Bronchial epithelial cell (primary cell): ENCODE data around the gene NCOA7. TPM values are rescaled to one million over a fixed set of nuclear protein-coding genes. Genes with fewer than 3 reads are reported as not detected.

Experiments used
- DNase-seq: peaks from one replicate; pipeline ENCODE4 v3.0.0-alpha.2; 2010; ENCODE audit warnings: low read depth
- FAIRE-seq: peaks from 2 replicates; lab custom pipeline; 2011; peaks lifted over from hg19 to GRCh38; lab: Jason Lieb, UNC
- H3K27me3 ChIP-seq: 2 replicates; pipeline ENCODE4 v1.5.1; 2011; ENCODE audit warnings: low read length; ENCODE audit not compliant: control insufficient read depth, insufficient read depth
- H3K36me3 ChIP-seq: 2 replicates; pipeline ENCODE4 v1.5.1; 2011; ENCODE audit warnings: low read length; ENCODE audit not compliant: control insufficient read depth, insufficient read depth
- H3K4me3 ChIP-seq: 2 replicates; pipeline ENCODE4 v1.5.1; 2011; ENCODE audit warnings: mild to moderate bottlenecking, low read depth, low read length, control low read depth
- CTCF ChIP-seq: IDR thresholded peaks from 2 replicates; pipeline ENCODE4 v1.5.1; 2011; ENCODE audit warnings: mild to moderate bottlenecking, moderate library complexity, low read length, control low read depth, inconsistent platforms; ENCODE audit not compliant: insufficient read depth, severe bottlenecking
- total RNA-seq: library from RNA; depleted of rRNA; stranded (reverse); fragments of >200 nt; gene quantifications from 2 replicates; pipeline ENCODE4 v1.2.1, GENCODE V29; 2014

The NCOA7 gene
- total RNA-seq, 1 donor from 2014 or later: 39.0 TPM

GRCh38 chr6:125821825-125822281, 31.1 kb downstream of the NCOA7 start:
- no peak for FAIRE-seq
- no peak for DNase-seq
- peaks cover 1% of the 10 kb centered on the region for H3K36me3 ChIP-seq
- TF ChIP-seq CTCF: no peak
- no peak overlapping the region for H3K4me3 ChIP-seq
- H3K27me3 ChIP-seq: no peaks in the 10 kb centered on the region

- Histone ChIP-seq H3K27me3 (no peaks in the 10 kb centered on the region), H3K36me3 (peaks cover 1% of the 10 kb centered on the region), H3K4me3 (no peak overlapping the region)
- no peak for TF ChIP-seq CTCF
- no peak for FAIRE-seq
- no peak for DNase-seq
Measured at GRCh38 chr6:125823180-125823579, 32.4 kb downstream of the NCOA7 start.

- FAIRE-seq (no peak), DNase-seq (no peak)
- TF ChIP-seq CTCF: no peak
- Histone ChIP-seq H3K36me3 (peaks cover 1% of the 10 kb centered on the region), H3K27me3 (no peaks in the 10 kb centered on the region), H3K4me3 (no peak overlapping the region)
Measured at GRCh38 chr6:125824946-125825771, 34.4 kb downstream of the NCOA7 start.

GRCh38 chr6:125826695-125827463, 36.1 kb downstream of the NCOA7 start:
- H3K36me3 ChIP-seq: no peaks in the 10 kb centered on the region
- FAIRE-seq (no peak), DNase-seq (no peak)
- no peak overlapping the region for H3K4me3 ChIP-seq
- TF ChIP-seq CTCF: no peak
- H3K27me3 ChIP-seq: no peaks in the 10 kb centered on the region

- Histone ChIP-seq H3K27me3 (no peaks in the 10 kb centered on the region), H3K36me3 (no peaks in the 10 kb centered on the region), H3K4me3 (no peak overlapping the region)
- no peak for DNase-seq
- no peak for FAIRE-seq
- no peak for TF ChIP-seq CTCF
Measured at GRCh38 chr6:125827788-125828320, 37.1 kb downstream of the NCOA7 start.
